GM18951 (cell line): ENCODE measurements around the gene C5AR1.
"Not testable (repeated sequence)": the region's sequence is repeated elsewhere in the genome, so short reads cannot be mapped to it uniquely, and the experiment has no call there.

ENCODE experiments used
- POLR2A ChIP-seq: IDR thresholded peaks from 4 replicates; pipeline ENCODE4 v1.6.1; 2011; ENCODE audit warnings: mild to moderate bottlenecking; ENCODE audit not compliant: insufficient read length, insufficient read depth; ENCODE audit errors: extremely low read depth
- in situ Hi-C: fragments of 300-500 bp; cut with MboI; formaldehyde crosslinking; loops from one replicate; pipeline ENCODE4 v1.12.0; 2022; ENCODE audit warnings: low sequenced_read_pairs, mixed read lengths, inconsistent platforms; ENCODE audit not compliant: unreplicated experiment

The C5AR1 gene

DNA sequence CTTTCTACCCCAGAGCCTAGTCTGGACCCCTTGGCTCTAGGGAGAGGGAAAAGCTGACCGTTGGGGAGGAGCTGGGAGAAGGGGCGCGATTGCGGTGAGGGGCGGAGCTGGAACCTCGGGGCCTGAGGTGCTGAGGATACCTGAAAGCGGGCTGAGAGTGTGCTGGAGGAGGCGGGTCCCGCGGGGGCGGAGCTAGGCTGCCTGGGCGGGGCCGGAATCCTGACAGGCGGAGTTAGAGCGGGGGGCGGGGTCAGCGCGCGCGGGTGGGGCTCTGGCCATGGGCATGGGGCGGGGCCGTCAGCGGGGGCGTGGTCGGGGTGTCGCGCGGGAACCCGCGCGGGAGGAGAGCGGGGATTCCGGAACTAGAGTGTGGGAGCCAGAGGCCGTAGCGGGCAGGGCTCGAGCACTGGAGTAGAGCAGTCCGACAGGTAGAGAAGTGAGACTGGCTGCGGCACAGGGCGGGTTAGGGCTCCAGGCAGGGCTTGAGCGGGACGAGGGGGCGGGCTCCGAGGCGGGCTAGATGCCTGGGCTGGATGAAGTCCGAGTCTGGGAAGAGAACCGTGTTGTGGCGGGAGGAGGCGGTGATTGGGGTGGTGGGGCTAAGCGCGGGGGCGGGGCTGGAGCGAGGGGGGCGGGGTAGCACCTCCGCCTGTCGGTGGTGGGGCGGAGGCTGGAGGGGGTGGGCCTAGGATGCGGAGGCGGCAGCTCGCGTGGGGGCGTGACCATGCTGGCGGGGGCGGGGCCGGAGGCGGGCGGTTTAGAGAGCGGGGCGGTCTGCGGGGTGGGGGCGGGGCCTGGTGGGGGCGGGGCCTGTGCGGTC is 35.4 kb upstream of the C5AR1 start, which contains the start of gene INAFM1:
Gene INAFM1, plus strand, starts transcription at position 815 of the 820 bp plus-strand sequence. CDS start 35 bp downstream, outside the sequence.
- TF ChIP-seq POLR2A: peak; percentile 52
- in situ Hi-C loops: no loop called here

GRCh38 chr19:47274891-47275761 is 34.5 kb upstream of the C5AR1 start:
- in situ Hi-C loops: no loop called here

GRCh38 chr19:47275791-47276461 is 33.7 kb upstream of the C5AR1 start:
- TF ChIP-seq POLR2A: no peak
- in situ Hi-C loops: no loop called here

More at GRCh38 chr19:47274891-47275761, 34.5 kb upstream of the C5AR1 start:
- TF ChIP-seq POLR2A: no peak

- in situ Hi-C loops: not testable (repeated sequence)
These were observed 33.1 kb upstream of the C5AR1 start for GRCh38 chr19:47276513-47276912.

- no peak for TF ChIP-seq POLR2A
- in situ Hi-C loops: no loop called here
These were observed 29.4 kb upstream of the C5AR1 start for GRCh38 chr19:47280183-47280797.

GRCh38 chr19:47283405-47284059 is 26.1 kb upstream of the C5AR1 start:
- no peak for TF ChIP-seq POLR2A
- in situ Hi-C loops: no loop called here

DNA sequence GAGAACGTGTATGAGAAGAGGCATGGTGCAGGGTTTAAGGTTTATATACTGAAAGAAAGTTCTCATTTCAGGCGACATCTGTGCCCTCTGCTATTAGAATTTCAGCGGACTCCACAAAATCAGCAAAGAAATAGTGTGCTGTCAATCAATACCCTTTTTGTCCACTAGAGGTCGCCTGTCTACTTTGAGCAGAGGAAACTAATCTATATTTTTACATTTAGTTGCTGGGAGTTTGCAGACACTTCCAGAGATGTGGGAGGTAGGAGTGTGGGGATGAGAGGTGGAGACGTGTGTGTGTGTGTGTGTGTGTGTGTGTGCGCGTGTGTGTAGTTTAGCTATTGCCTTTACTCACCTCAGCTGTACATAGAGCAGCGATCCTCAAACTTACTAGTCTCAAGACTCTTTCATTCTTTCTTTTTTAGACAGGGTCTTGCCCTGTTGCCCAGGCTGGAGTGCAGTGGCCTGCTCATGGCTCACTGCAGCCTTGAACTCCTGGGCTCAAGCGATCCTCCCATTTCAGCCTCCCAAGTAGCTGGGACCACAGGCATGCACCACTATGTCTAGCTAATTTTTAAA is 25.2 kb upstream of the C5AR1 start:
- in situ Hi-C loops: no loop called here
- TF ChIP-seq POLR2A: no peak

GRCh38 chr19:47296036-47296435 is 13.6 kb upstream of the C5AR1 start:
- no peak for TF ChIP-seq POLR2A
- in situ Hi-C loops: loop anchor here (5.0 kb wide), 1 partner anchor 91 kb away; no protein-coding TSS in a partner anchor

DNA sequence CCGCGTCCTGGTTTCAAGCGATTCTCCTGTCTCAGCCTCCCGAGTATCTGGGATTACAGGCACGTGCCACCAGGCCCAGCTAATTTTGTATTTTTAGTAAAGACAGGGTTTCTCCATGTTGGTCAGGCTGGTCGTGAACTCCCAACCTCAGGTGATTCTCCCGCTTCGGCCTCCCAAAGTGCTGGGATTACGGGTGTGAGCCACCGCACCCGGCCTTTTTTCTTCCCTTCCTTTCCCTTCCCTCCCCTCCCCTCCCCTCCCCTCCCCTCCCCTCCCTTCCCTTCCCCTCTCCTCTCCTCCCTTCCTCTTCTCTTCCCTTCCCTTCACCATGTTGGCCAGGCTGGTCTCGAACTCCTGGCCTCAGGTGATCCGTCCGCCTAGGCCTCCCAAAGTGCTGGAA is 8.8 kb upstream of the C5AR1 start:
- in situ Hi-C loops: not testable (repeated sequence)

- no peak for TF ChIP-seq POLR2A
- in situ Hi-C loops: no loop called here
These were observed 7.4 kb upstream of the C5AR1 start for GRCh38 chr19:47302249-47302648.

DNA sequence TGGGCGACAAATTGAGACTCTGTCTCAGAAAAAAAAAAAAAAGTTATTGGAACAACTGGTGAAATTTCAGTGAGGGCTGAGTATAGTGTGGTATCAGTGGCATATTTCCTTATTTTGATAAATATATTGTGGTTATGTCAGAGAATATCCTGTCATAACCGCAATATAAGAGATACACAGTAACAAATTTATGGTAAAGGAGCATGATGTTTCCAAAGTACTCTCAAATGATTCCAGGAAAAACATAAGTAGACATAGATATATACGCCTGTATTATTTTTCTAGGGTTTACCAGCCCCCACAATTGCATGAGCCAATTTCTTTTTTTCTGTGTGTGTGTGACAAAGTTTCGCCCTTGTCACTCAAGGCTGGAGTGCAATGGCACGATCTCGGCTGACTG is 5.7 kb upstream of the C5AR1 start:
- no peak for TF ChIP-seq POLR2A
- in situ Hi-C loops: no loop called here

GRCh38 chr19:47305309-47305751 is 4.3 kb upstream of the C5AR1 start:
- TF ChIP-seq POLR2A: no peak
- in situ Hi-C loops: no loop called here
